ENCODE measurements around the gene FUCA2.
A peak's percentile ranks its signal among the peaks of the same experiment; 100 is the strongest.
"Not testable (repeated sequence)": the region's sequence is repeated elsewhere in the genome, so short reads cannot be mapped to it uniquely, and the experiment has no call there.

Gene FUCA2

GRCh38 chr6:143535189-143535614, 23.7 kb upstream of the FUCA2 start:
- peak; percentile 17 for DNase-seq

- DNase-seq, result no peak
These were observed 20.4 kb upstream of the FUCA2 start for GRCh38 chr6:143531720-143532499.

GRCh38 chr6:143529095-143529494, 17.6 kb upstream of the FUCA2 start:
- no peak for DNase-seq

GRCh38 chr6:143528164-143528811, 16.8 kb upstream of the FUCA2 start:
- no peak for DNase-seq

- DNase-seq, result no peak
These were observed 16.2 kb upstream of the FUCA2 start for GRCh38 chr6:143527677-143528076.

GRCh38 chr6:143525356-143525755, 13.8 kb upstream of the FUCA2 start:
- no peak for DNase-seq

- DNase-seq, result no peak
These were observed 10.6 kb upstream of the FUCA2 start for GRCh38 chr6:143522039-143522600.

GRCh38 chr6:143517447-143517773, 5.9 kb upstream of the FUCA2 start:
- DNase-seq, result no peak

- peak; percentile 9 for DNase-seq
These were observed 5.3 kb upstream of the FUCA2 start for GRCh38 chr6:143516690-143517446.

- DNase-seq, result no peak
These were observed 4.3 kb upstream of the FUCA2 start for GRCh38 chr6:143515766-143516355.

- DNase-seq, result no peak
These were observed 3.7 kb upstream of the FUCA2 start for GRCh38 chr6:143515061-143515760.

GRCh38 chr6:143513410-143513809, 1.9 kb upstream of the FUCA2 start:
- peak; percentile 55 for DNase-seq

- not testable (repeated sequence) for DNase-seq
These were observed 1.2 kb downstream of the FUCA2 start for GRCh38 chr6:143510326-143510725.

- no peak for DNase-seq
These were observed 4.0 kb downstream of the FUCA2 start for GRCh38 chr6:143507358-143508145.

GRCh38 chr6:143506620-143507019, 4.9 kb downstream of the FUCA2 start:
- no peak for DNase-seq

- DNase-seq, result no peak
These were observed 5.3 kb downstream of the FUCA2 start for GRCh38 chr6:143506199-143506598.

GRCh38 chr6:143505537-143505936, 6.0 kb downstream of the FUCA2 start:
- DNase-seq, result no peak

- no peak for DNase-seq
These were observed 6.4 kb downstream of the FUCA2 start for GRCh38 chr6:143505111-143505510.

- no peak for DNase-seq
These were observed 7.2 kb downstream of the FUCA2 start for GRCh38 chr6:143504369-143504768.

GRCh38 chr6:143501851-143502250, 9.7 kb downstream of the FUCA2 start:
- no peak for DNase-seq

- no peak for DNase-seq
These were observed 13.1 kb downstream of the FUCA2 start for GRCh38 chr6:143498428-143498827.

GRCh38 chr6:143496974-143497373, 14.5 kb downstream of the FUCA2 start:
- no peak for DNase-seq
